K562 (cell line): ENCODE measurements around the gene STK24. TPM values are rescaled to one million over a fixed set of nuclear protein-coding genes. Genes with fewer than 3 reads are reported as not detected.

ENCODE experiments used
- ATAC-seq: fragments of 200-7000 bp; cut with Tn5 transposase; 3 replicates; pipeline ENCODE4 v1.9.1; 2020; ENCODE audit warnings: moderate library complexity
- BruUV-seq: library from RNA; stranded (reverse); fragments of 400-500 nt; replicated peaks from 2 replicates; lab custom pipeline; 2021; lab: Mats Ljungman, UMichigan
- CTCF ChIA-PET: fragments of 300-600 bp; formaldehyde crosslinking; extraction: SDS; loops from one replicate; lab custom pipeline; 2021; ENCODE audit warnings: low intra/inter-chr PET ratio; lab: Yijun Ruan, JAX
- POLR2A ChIA-PET: fragments of 300-600, 350-650 bp; sonication (Branson Sonifier 250); formaldehyde crosslinking; extraction: SDS; loops from one replicate; lab custom pipeline; 2021; ENCODE audit warnings: antibody characterized with exemption, inconsistent platforms; lab: Yijun Ruan, JAX
- DNase-seq, 4 experiments: peaks; one replicate each; pipeline versions ENCODE4 v3.0.0 to v3.0.0-alpha.2; 2011 to 2018; ENCODE audit warnings: low spot score in 3 of 4, mixed read lengths in 3 of 4; ENCODE audit errors: extremely low read depth in 1 of 4
- FAIRE-seq: peaks from 2 replicates; lab custom pipeline; 2011; peaks lifted over from hg19 to GRCh38; lab: Jason Lieb, UNC
- H2AFZ ChIP-seq: 2 replicates; pipeline ENCODE4 v1.6.0; 2011; ENCODE audit warnings: low read depth, low read length, control low read depth, inconsistent platforms
- H3K27ac ChIP-seq: fragments of 200-600 bp; 3 replicates; pipeline ENCODE4 v1.8.0; 2011; ENCODE audit warnings: low read depth, mild to moderate bottlenecking, control low read depth, inconsistent platforms, low read length, moderate library complexity, mixed read lengths; ENCODE audit errors: extremely low read depth
- H3K27me3 ChIP-seq, 2 experiments: fragments of 300-600 bp in 1 of 2; 2 replicates in 1 of 2; 3 replicates in 1 of 2; pipeline versions ENCODE4 v1.6.0 to v1.8.0; 2011; ENCODE audit warnings: inconsistent platforms in 2 of 2, low read length in 2 of 2, mild to moderate bottlenecking in 1 of 2, mixed read lengths in 1 of 2, moderate library complexity in 1 of 2; ENCODE audit not compliant: control insufficient read depth in 2 of 2, insufficient read depth in 2 of 2
- H3K36me3 ChIP-seq: fragments of 300-600 bp; 3 replicates; pipeline ENCODE4 v1.8.0; 2011; ENCODE audit warnings: mild to moderate bottlenecking, low read length, inconsistent platforms; ENCODE audit not compliant: control insufficient read depth, insufficient read depth
- H3K4me1 ChIP-seq, 2 experiments: fragments of 200-600 bp in 1 of 2; replicated peaks in 1 of 2; 2 replicates in 1 of 2; 3 replicates in 1 of 2; pipeline versions ENCODE4 v1.5.1 to v1.8.0; 2011; ENCODE audit warnings: inconsistent platforms in 2 of 2, low read length in 2 of 2, mild to moderate bottlenecking in 1 of 2, mixed read lengths in 1 of 2, moderate library complexity in 1 of 2; ENCODE audit not compliant: control insufficient read depth in 2 of 2, insufficient read depth in 2 of 2
- H3K4me2 ChIP-seq: 2 replicates; pipeline ENCODE4 v1.6.1; 2011; ENCODE audit warnings: low read length, control low read depth, inconsistent platforms, mixed read lengths; ENCODE audit not compliant: insufficient read depth
- H3K4me3 ChIP-seq: fragments of 200-600 bp; sonication (generic), shearing (Covaris generic); 2 replicates; pipeline ENCODE4 v1.5.1; 2016; ENCODE audit warnings: control low read depth, inconsistent platforms
- H3K79me2 ChIP-seq: fragments of 200-600 bp; 3 replicates; pipeline ENCODE4 v1.8.0; 2011; ENCODE audit warnings: low read length, inconsistent platforms; ENCODE audit not compliant: control insufficient read depth, insufficient read depth
- H3K9ac ChIP-seq, 2 experiments: 2 replicates each; pipeline versions ENCODE4 v1.6.0 to v1.6.1; 2011; ENCODE audit warnings: low read depth in 2 of 2, low read length in 2 of 2, control low read depth in 1 of 2, inconsistent platforms in 1 of 2, mild to moderate bottlenecking in 1 of 2, mixed read lengths in 1 of 2; ENCODE audit not compliant: insufficient read depth in 1 of 2
- H3K9me1 ChIP-seq: one replicate; pipeline ENCODE4 v1.6.0; 2011; ENCODE audit warnings: inconsistent platforms, mild to moderate bottlenecking, low read length, moderate library complexity; ENCODE audit not compliant: control insufficient read depth, insufficient read depth
- H3K9me3 ChIP-seq: replicated peaks from 2 replicates; pipeline ENCODE4 v1.5.1; 2011; ENCODE audit warnings: low read depth, low read length, inconsistent platforms; ENCODE audit not compliant: control insufficient read depth, insufficient read depth
- H4K20me1 ChIP-seq: replicated peaks from 2 replicates; pipeline ENCODE4 v1.6.1; 2011; ENCODE audit warnings: low read length, inconsistent platforms, mixed read lengths; ENCODE audit not compliant: control insufficient read depth, insufficient read depth
- CBX8 ChIP-seq: fragments of 200-600 bp; sonication (generic); IDR thresholded peaks from 2 replicates; pipeline ENCODE4 v1.6.1; 2012; ENCODE audit warnings: borderline replicate concordance, mixed run types, low read depth, mild to moderate bottlenecking, moderate library complexity, mixed read lengths, low read length, control low read depth, inconsistent platforms; ENCODE audit not compliant: poor library complexity, severe bottlenecking; ENCODE audit errors: extremely low read depth
- EHMT2 ChIP-seq: fragments of 450-650 bp; IDR thresholded peaks from 2 replicates; pipeline ENCODE4 v1.6.1; 2018; ENCODE audit warnings: antibody characterized with exemption
- ESRRA ChIP-seq: fragments of 450-650 bp; IDR thresholded peaks from 2 replicates; pipeline ENCODE4 v1.6.1; 2014; ENCODE audit warnings: low read depth, mild to moderate bottlenecking, moderate library complexity, borderline replicate concordance
- FOXJ2 ChIP-seq: fragments of 200-800 bp; sonication (Bioruptor generic); IDR thresholded peaks from 2 replicates; pipeline ENCODE4 v1.6.1; 2016; ENCODE audit warnings: missing genetic modification characterization, missing compliant biosample characterization
- HDGF ChIP-seq: fragments of 450-650 bp; IDR thresholded peaks from 2 replicates; pipeline ENCODE4 v1.6.1; 2016
- IFI16 ChIP-seq: fragments of 250-450 bp; sonication (Bioruptor Pico); IDR thresholded peaks from 2 replicates; pipeline ENCODE4 v2.1.2; 2022; ENCODE audit warnings: mild to moderate bottlenecking, inconsistent platforms
- PCBP2 ChIP-seq: fragments of 200-400 bp; formaldehyde crosslinking; IDR thresholded peaks from 2 replicates; pipeline ENCODE4 v1.6.1; 2018; ENCODE audit warnings: low read length, low read depth, mild to moderate bottlenecking, moderate library complexity; ENCODE audit not compliant: poor library complexity, severe bottlenecking
- SMARCB1 ChIP-seq: IDR thresholded peaks from 2 replicates; pipeline ENCODE4 v1.6.1; 2011; ENCODE audit warnings: improper control_type of control experiment, low read depth; ENCODE audit not compliant: insufficient read length
- XRCC4 ChIP-seq: IDR thresholded peaks from one replicate; pipeline ENCODE4 v1.6.1; 2011; ENCODE audit not compliant: insufficient read depth, insufficient read length; ENCODE audit errors: extremely low read depth
- ZNF184 ChIP-seq: sonication (generic); formaldehyde crosslinking; IDR thresholded peaks from 2 replicates; pipeline ENCODE4 v1.5.0; 2020; ENCODE audit warnings: missing genetic modification reagents
- ZNF24 ChIP-seq: fragments of 450-650 bp; IDR thresholded peaks from 2 replicates; pipeline ENCODE4 v1.6.1; 2016
- ZNF780A ChIP-seq: fragments of 250-450 bp; sonication (Bioruptor Pico); IDR thresholded peaks from 2 replicates; pipeline ENCODE4 v1.5.0; 2021; ENCODE audit warnings: mild to moderate bottlenecking
- WGBS: fragments of 100-300 bp; shearing (Covaris generic); methylation state at CpG from one replicate; pipeline ENCODE4 v1.1.6; 2016; ENCODE audit warnings: low coverage, mixed read lengths; ENCODE audit not compliant: insufficient coverage; ENCODE audit errors: missing lambda C conversion rate; 5-methylcytosine and 5-hydroxymethylcytosine counted together
- in situ Hi-C: fragments of 300-500 bp; cut with MboI; formaldehyde crosslinking; loops from 4 replicates; pipeline ENCODE4 v1.15.0; 2018; ENCODE audit warnings: inconsistent platforms, mixed read lengths
- intact Hi-C: fragments of 100-400 bp; cut with micrococcal nuclease; formaldehyde crosslinking; loops from 2 replicates; pipeline ENCODE4 v1.14.2; 2022
- polyA plus RNA-seq, 8 experiments: library from polyadenylated mRNA; depleted of rRNA in 4 of 8; stranded (reverse) in 5 of 8; unstranded in 3 of 8; fragments of >200 nt; fragmentation: Nextera tagmentation in 2 of 8; fragmentation: Illumina TruSeq in 1 of 8; extraction: Ambion mirVana in 2 of 8; extraction: Trizol in 1 of 8; gene quantifications; 2 replicates each; pipeline versions ENCODE4 v1.2.1 to v1.2.3, GENCODE V29; 2011 to 2014; ENCODE audit warnings: inconsistent platforms in 1 of 8, missing spikeins in 1 of 8
- total RNA-seq, 7 experiments: library from RNA; depleted of rRNA in 6 of 7; stranded (reverse); fragments of >200 nt in 6 of 7; fragmentation: Illumina TruSeq in 2 of 7; extraction: Trizol in 2 of 7; gene quantifications; 2 replicates each; pipeline versions ENCODE4 v1.2.1 to v1.2.3, GENCODE V29; 2011 to 2021; ENCODE audit warnings: low replicate concordance in 1 of 7
- TF ChIP-seq, protein P1 (sequence below), 3 experiments: fragments of 200-800 bp in 1 of 3; sonication (Bioruptor generic) in 1 of 3; sonication (generic) in 1 of 3; formaldehyde crosslinking in 1 of 3; IDR thresholded peaks; 2 replicates each; pipeline versions ENCODE4 v1.6.1 to v1.8.0; 2016 to 2022; ENCODE audit warnings: mild to moderate bottlenecking in 2 of 3, missing compliant biosample characterization in 2 of 3, missing genetic modification characterization in 2 of 3, missing genetic modification reagents in 1 of 3
- TF ChIP-seq, protein P2 (sequence below): fragments of 450-650 bp; IDR thresholded peaks from 2 replicates; pipeline ENCODE4 v1.6.1; 2017; ENCODE audit warnings: antibody characterized with exemption
- TF ChIP-seq, protein P3 (sequence below), 2 experiments: fragments of 150-350 bp in 1 of 2; IDR thresholded peaks; 2 replicates each; pipeline ENCODE4 v1.6.1; 2012 to 2016; ENCODE audit warnings: low read depth in 2 of 2, low read length in 2 of 2, mild to moderate bottlenecking in 1 of 2, moderate library complexity in 1 of 2

The STK24 gene
- total and polyA plus RNA-seq, 9 of the 15 experiments (the other 6 are each of a cell fraction or from before 2014, with no cell fraction given): 3.8 to 78.4 (median 28.2) TPM

DNA sequence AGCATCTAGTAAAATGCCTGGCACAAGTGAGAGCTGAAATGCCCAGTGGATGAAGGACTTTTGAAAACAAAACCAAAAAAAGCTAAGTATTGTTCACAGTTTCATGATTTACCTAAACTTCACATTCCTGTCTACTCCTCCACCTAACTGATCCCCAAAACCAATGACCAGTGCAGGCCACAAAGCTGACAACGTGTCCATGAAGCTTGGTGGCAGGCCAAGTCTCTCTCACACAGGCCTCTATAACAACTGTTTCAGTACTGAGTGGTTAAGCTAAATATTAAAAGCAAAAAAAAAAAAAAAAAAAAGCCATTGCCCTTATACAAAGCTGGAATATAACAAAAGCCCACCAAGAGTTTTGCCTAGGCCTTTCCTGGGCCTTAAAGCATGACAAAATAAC, 36.4 kb downstream of the STK24 start:
- TF ChIP-seq, protein P1, sequence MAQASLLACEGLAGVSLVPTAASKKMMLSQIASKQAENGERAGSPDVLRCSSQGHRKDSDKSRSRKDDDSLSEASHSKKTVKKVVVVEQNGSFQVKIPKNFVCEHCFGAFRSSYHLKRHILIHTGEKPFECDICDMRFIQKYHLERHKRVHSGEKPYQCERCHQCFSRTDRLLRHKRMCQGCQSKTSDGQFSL (CRISPR knock-in tag; IDR thresholded peaks at IDR 0.05): no peak
- TF ChIP-seq, protein P1 (tag; IDR thresholded peaks at IDR 0.05): no peak
- no peak for TF ChIP-seq ZNF780A
- TF ChIP-seq SMARCB1: no peak
- no peak for TF ChIP-seq HDGF
- no peak for TF ChIP-seq ESRRA
- TF ChIP-seq IFI16: no peak
- TF ChIP-seq EHMT2: no peak
- TF ChIP-seq ZNF24: no peak
- no peak for TF ChIP-seq FOXJ2 (tag)
- no peak for TF ChIP-seq XRCC4
- no peak for TF ChIP-seq PCBP2
- TF ChIP-seq, protein P2, sequence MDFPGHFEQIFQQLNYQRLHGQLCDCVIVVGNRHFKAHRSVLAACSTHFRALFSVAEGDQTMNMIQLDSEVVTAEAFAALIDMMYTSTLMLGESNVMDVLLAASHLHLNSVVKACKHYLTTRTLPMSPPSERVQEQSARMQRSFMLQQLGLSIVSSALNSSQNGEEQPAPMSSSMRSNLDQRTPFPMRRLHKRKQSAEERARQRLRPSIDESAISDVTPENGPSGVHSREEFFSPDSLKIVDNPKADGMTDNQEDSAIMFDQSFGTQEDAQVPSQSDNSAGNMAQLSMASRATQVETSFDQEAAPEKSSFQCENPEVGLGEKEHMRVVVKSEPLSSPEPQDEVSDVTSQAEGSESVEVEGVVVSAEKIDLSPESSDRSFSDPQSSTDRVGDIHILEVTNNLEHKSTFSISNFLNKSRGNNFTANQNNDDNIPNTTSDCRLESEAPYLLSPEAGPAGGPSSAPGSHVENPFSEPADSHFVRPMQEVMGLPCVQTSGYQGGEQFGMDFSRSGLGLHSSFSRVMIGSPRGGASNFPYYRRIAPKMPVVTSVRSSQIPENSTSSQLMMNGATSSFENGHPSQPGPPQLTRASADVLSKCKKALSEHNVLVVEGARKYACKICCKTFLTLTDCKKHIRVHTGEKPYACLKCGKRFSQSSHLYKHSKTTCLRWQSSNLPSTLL: no peak
- TF ChIP-seq CBX8: no peak
- no peak for TF ChIP-seq ZNF184
- TF ChIP-seq, protein P3, sequence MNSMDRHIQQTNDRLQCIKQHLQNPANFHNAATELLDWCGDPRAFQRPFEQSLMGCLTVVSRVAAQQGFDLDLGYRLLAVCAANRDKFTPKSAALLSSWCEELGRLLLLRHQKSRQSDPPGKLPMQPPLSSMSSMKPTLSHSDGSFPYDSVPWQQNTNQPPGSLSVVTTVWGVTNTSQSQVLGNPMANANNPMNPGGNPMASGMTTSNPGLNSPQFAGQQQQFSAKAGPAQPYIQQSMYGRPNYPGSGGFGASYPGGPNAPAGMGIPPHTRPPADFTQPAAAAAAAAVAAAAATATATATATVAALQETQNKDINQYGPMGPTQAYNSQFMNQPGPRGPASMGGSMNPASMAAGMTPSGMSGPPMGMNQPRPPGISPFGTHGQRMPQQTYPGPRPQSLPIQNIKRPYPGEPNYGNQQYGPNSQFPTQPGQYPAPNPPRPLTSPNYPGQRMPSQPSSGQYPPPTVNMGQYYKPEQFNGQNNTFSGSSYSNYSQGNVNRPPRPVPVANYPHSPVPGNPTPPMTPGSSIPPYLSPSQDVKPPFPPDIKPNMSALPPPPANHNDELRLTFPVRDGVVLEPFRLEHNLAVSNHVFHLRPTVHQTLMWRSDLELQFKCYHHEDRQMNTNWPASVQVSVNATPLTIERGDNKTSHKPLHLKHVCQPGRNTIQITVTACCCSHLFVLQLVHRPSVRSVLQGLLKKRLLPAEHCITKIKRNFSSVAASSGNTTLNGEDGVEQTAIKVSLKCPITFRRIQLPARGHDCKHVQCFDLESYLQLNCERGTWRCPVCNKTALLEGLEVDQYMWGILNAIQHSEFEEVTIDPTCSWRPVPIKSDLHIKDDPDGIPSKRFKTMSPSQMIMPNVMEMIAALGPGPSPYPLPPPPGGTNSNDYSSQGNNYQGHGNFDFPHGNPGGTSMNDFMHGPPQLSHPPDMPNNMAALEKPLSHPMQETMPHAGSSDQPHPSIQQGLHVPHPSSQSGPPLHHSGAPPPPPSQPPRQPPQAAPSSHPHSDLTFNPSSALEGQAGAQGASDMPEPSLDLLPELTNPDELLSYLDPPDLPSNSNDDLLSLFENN (IDR thresholded peaks at IDR 0.05; ENCODE audit: low read depth in 2 of 2, low read length in 2 of 2): no peak
- Histone ChIP-seq H3K79me2 (peaks cover 91% of the 10 kb centered on the region), H3K9me3 (no peaks in the 10 kb centered on the region), H3K27ac (no peak overlapping the region), H2AFZ (no peak overlapping the region), H3K9ac (no peak overlapping the region), H3K4me2 (no peak overlapping the region), H3K4me1 (peaks cover 22 to 27% of the 10 kb centered on the region in 2 experiments), H3K36me3 (peaks cover 8% of the 10 kb centered on the region; the same call in 1 of the 3 replicates), H3K4me3 (no peak overlapping the region), H3K27me3 (no peaks in the 10 kb centered on the region), H3K9me1 (peaks cover 12% of the 10 kb centered on the region), H4K20me1 (peaks cover 49% of the 10 kb centered on the region)
- BruUV-seq: no TSS peak
- ChIA-PET POLR2A (interaction anchor here (0.7 to 2.4 kb wide), 3 partner anchors 13 to 76 kb away, joined by 3 to 13 read pairs (median 7); no protein-coding TSS in a partner anchor), CTCF (no interaction called here)
- in situ Hi-C loops: no loop called here
- intact Hi-C loops: no loop called here
- DNase-seq (no peak), ATAC-seq (no peak), FAIRE-seq (no peak)
- WGBS: 38% methylated on average over 1 of the region's 1 CpG
